ENCODE measurements around the gene MINK1. TPM values are rescaled to one million over a fixed set of nuclear protein-coding genes. Genes with fewer than 3 reads are reported as not detected.
A peak's percentile ranks its signal among the peaks of the same experiment; 100 is the strongest.

Gene MINK1
- total RNA-seq, 1 experiment from 2014 or later = 105 TPM

DNA sequence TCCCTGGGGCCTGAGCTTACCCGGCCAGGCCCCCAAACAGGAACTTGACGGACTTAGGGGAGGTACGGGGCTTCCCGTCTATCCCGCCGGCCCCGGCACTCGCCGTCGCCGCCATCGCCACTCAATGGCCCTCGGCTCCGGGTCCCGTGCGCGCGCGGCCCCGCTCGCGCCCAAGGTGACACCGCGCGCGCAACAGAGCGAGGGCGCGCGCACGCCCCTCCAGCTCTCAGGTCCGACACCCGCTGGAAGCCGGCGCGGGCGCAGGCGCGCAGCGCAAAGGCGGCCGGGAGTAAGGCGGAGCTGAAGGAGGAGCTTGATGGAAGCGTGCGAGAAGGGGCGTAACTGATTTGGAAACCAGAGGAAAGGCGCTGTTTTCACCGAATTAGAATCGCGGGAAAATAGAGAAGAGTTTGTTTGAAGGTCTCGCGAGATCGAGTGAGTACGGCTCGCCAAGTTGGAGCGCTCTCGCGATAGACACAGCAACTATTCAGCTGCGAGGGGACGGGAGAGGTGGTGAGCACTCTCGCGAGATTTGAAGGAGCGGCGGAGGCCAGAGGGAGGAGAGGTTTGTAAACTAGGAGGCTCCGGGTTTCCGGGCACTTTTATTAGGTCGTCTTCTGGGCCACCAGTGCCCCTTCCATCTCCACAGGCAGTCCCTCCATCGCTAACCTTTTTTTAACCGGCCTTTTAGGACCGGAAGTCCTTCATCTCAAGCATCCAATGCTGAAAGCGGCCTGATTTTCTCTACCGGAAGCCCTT, 106.8 kb downstream of the MINK1 start, which contains the start of the genes RNF167 and SLC25A11:
Gene RNF167 (plus strand): TSS at position 473 of the 759 bp plus-strand sequence. CDS start 642 bp downstream, outside the sequence.
Gene SLC25A11 (minus strand): TSS at position 251 of the 759 bp plus-strand sequence. CDS start 136 bp downstream, at position 115.
- ChIA-PET CTCF (interaction anchor here (0.5 to 2.6 kb wide), 18 partner anchors 11 to 499 kb away, joined by 3 to 38 read pairs (median 5); partner anchors contain the start of genes C1QBP, CAMTA2, CHRNE and ENO3), POLR2A (interaction anchor here (0.6 to 2.6 kb wide), 10 partner anchors 8 to 75 kb away, joined by 3 to 38 read pairs (median 3); partner anchors contain the start of genes CHRNE, GP1BA, INCA1 and KIF1C)
- H3K36me3 Mint-ChIP-seq = peaks cover 44% of the 10 kb centered on the region
- peak; percentile 84 for ATAC-seq
- peak within 1 kb of the TSS; percentile 98 for H3K27ac Mint-ChIP-seq
- DNase-seq (ENCODE audit: low spot score) = peak; percentile 93
- peak within 1 kb of the TSS; percentile 96 for H3K4me3 Mint-ChIP-seq
- H3K27me3 Mint-ChIP-seq (ENCODE audit: low read depth) = no peaks in the 10 kb centered on the region
- H3K9me3 Mint-ChIP-seq = no peaks in the 10 kb centered on the region
- H3K4me1 Mint-ChIP-seq = peaks cover 24% of the 10 kb centered on the region
- TF ChIP-seq, protein P1, sequence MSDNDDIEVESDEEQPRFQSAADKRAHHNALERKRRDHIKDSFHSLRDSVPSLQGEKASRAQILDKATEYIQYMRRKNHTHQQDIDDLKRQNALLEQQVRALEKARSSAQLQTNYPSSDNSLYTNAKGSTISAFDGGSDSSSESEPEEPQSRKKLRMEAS (CRISPR knock-in tag; IDR thresholded peaks at IDR 0.05) = peak; percentile 69; the same call in 1 of the 2 replicates
- TF ChIP-seq ZNF416 (CRISPR knock-in tag; IDR thresholded peaks at IDR 0.05) (0 out of 2 replicates have a peak, but pooled peaks have one; percentile 27), FOXK1 (CRISPR knock-in tag; IDR thresholded peaks at IDR 0.05) (peak; percentile 69; the same call in 1 of the 2 replicates), EMX1 (CRISPR knock-in tag; IDR thresholded peaks at IDR 0.05) (peak; percentile 55; the same call in 1 of the 2 replicates), NR1H2 (CRISPR knock-in tag; IDR thresholded peaks at IDR 0.05) (no peak), GTF2I (CRISPR knock-in tag; conservative IDR thresholded peaks at IDR 0.05) (peak; percentile 88), GABPB1 (CRISPR knock-in tag; IDR thresholded peaks at IDR 0.05) (0 out of 2 replicates have a peak, but pooled peaks have one; percentile 2), HMGA2 (CRISPR knock-in tag; IDR thresholded peaks at IDR 0.05) (no peak), JAZF1 (CRISPR knock-in tag; IDR thresholded peaks at IDR 0.05) (no peak), JUN (CRISPR knock-in tag; IDR thresholded peaks at IDR 0.05) (no peak), NR3C1 (CRISPR knock-in tag; conservative IDR thresholded peaks at IDR 0.05; ENCODE audit: low read depth) (no peak), FOXP1 (CRISPR knock-in tag; IDR thresholded peaks at IDR 0.05; ENCODE audit: borderline replicate concordance) (peak; percentile 64; the same call in 1 of the 2 replicates), MYBL2 (CRISPR knock-in tag; IDR thresholded peaks at IDR 0.05) (peak; percentile 63; the same call in 1 of the 2 replicates), ZNF219 (CRISPR knock-in tag; IDR thresholded peaks at IDR 0.05; ENCODE audit: borderline replicate concordance) (no peak), NFE2L1 (CRISPR knock-in tag; IDR thresholded peaks at IDR 0.05) (no peak), ZBTB21 (CRISPR knock-in tag; IDR thresholded peaks at IDR 0.05; ENCODE audit: borderline replicate concordance) (no peak), NFATC4 (CRISPR knock-in tag; IDR thresholded peaks at IDR 0.05) (no peak), TEAD1 (CRISPR knock-in tag; IDR thresholded peaks at IDR 0.05) (0 out of 2 replicates have a peak, but pooled peaks have one; percentile 26)
- TF ChIP-seq, protein P2, sequence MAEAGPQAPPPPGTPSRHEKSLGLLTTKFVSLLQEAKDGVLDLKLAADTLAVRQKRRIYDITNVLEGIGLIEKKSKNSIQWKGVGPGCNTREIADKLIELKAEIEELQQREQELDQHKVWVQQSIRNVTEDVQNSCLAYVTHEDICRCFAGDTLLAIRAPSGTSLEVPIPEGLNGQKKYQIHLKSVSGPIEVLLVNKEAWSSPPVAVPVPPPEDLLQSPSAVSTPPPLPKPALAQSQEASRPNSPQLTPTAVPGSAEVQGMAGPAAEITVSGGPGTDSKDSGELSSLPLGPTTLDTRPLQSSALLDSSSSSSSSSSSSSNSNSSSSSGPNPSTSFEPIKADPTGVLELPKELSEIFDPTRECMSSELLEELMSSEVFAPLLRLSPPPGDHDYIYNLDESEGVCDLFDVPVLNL (CRISPR knock-in tag; IDR thresholded peaks at IDR 0.05; ENCODE audit: borderline replicate concordance, low read depth) = peak; percentile 38; the same call in 1 of the 2 replicates
- TF ChIP-seq, protein P3, sequence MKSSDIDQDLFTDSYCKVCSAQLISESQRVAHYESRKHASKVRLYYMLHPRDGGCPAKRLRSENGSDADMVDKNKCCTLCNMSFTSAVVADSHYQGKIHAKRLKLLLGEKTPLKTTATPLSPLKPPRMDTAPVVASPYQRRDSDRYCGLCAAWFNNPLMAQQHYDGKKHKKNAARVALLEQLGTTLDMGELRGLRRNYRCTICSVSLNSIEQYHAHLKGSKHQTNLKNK (CRISPR knock-in tag; IDR thresholded peaks at IDR 0.05) = no peak
- TF ChIP-seq, protein P4, sequence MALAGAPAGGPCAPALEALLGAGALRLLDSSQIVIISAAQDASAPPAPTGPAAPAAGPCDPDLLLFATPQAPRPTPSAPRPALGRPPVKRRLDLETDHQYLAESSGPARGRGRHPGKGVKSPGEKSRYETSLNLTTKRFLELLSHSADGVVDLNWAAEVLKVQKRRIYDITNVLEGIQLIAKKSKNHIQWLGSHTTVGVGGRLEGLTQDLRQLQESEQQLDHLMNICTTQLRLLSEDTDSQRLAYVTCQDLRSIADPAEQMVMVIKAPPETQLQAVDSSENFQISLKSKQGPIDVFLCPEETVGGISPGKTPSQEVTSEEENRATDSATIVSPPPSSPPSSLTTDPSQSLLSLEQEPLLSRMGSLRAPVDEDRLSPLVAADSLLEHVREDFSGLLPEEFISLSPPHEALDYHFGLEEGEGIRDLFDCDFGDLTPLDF (CRISPR knock-in tag; IDR thresholded peaks at IDR 0.05) = no peak
- TF ChIP-seq, protein P5, sequence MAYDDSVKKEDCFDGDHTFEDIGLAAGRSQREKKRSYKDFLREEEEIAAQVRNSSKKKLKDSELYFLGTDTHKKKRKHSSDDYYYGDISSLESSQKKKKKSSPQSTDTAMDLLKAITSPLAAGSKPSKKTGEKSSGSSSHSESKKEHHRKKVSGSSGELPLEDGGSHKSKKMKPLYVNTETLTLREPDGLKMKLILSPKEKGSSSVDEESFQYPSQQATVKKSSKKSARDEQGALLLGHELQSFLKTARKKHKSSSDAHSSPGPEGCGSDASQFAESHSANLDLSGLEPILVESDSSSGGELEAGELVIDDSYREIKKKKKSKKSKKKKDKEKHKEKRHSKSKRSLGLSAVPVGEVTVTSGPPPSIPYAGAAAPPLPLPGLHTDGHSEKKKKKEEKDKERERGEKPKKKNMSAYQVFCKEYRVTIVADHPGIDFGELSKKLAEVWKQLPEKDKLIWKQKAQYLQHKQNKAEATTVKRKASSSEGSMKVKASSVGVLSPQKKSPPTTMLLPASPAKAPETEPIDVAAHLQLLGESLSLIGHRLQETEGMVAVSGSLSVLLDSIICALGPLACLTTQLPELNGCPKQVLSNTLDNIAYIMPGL (CRISPR knock-in tag; IDR thresholded peaks at IDR 0.05) = peak; percentile 72; the same call in 1 of the 2 replicates
- TF ChIP-seq, protein P6, sequence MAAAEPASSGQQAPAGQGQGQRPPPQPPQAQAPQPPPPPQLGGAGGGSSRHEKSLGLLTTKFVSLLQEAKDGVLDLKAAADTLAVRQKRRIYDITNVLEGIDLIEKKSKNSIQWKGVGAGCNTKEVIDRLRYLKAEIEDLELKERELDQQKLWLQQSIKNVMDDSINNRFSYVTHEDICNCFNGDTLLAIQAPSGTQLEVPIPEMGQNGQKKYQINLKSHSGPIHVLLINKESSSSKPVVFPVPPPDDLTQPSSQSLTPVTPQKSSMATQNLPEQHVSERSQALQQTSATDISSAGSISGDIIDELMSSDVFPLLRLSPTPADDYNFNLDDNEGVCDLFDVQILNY (CRISPR knock-in tag; IDR thresholded peaks at IDR 0.05) = peak; percentile 95
- TF ChIP-seq, protein P7, sequence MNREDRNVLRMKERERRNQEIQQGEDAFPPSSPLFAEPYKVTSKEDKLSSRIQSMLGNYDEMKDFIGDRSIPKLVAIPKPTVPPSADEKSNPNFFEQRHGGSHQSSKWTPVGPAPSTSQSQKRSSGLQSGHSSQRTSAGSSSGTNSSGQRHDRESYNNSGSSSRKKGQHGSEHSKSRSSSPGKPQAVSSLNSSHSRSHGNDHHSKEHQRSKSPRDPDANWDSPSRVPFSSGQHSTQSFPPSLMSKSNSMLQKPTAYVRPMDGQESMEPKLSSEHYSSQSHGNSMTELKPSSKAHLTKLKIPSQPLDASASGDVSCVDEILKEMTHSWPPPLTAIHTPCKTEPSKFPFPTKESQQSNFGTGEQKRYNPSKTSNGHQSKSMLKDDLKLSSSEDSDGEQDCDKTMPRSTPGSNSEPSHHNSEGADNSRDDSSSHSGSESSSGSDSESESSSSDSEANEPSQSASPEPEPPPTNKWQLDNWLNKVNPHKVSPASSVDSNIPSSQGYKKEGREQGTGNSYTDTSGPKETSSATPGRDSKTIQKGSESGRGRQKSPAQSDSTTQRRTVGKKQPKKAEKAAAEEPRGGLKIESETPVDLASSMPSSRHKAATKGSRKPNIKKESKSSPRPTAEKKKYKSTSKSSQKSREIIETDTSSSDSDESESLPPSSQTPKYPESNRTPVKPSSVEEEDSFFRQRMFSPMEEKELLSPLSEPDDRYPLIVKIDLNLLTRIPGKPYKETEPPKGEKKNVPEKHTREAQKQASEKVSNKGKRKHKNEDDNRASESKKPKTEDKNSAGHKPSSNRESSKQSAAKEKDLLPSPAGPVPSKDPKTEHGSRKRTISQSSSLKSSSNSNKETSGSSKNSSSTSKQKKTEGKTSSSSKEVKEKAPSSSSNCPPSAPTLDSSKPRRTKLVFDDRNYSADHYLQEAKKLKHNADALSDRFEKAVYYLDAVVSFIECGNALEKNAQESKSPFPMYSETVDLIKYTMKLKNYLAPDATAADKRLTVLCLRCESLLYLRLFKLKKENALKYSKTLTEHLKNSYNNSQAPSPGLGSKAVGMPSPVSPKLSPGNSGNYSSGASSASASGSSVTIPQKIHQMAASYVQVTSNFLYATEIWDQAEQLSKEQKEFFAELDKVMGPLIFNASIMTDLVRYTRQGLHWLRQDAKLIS (CRISPR knock-in tag; IDR thresholded peaks at IDR 0.05; ENCODE audit: borderline replicate concordance) = no peak
- TF ChIP-seq, protein P8, sequence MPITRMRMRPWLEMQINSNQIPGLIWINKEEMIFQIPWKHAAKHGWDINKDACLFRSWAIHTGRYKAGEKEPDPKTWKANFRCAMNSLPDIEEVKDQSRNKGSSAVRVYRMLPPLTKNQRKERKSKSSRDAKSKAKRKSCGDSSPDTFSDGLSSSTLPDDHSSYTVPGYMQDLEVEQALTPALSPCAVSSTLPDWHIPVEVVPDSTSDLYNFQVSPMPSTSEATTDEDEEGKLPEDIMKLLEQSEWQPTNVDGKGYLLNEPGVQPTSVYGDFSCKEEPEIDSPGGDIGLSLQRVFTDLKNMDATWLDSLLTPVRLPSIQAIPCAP (CRISPR knock-in tag; IDR thresholded peaks at IDR 0.05) = peak; percentile 43; the same call in 1 of the 2 replicates

Measured in WTC11 (cell line).